H1 (cell line): ENCODE data around the gene ZNF750.

Experiments used
- ATF2 ChIP-seq: IDR thresholded peaks from 2 replicates; pipeline ENCODE4 v1.6.1; 2012; ENCODE audit warnings: low read length, inconsistent platforms
- EP300 ChIP-seq, 2 experiments: IDR thresholded peaks; 1 replicate in 1 of 2; 2 replicates in 1 of 2; pipeline ENCODE4 v1.6.1; 2011 to 2012; ENCODE audit warnings: low read depth in 2 of 2, low read length in 2 of 2, mild to moderate bottlenecking in 2 of 2, borderline replicate concordance in 1 of 2, inconsistent platforms in 1 of 2, moderate library complexity in 1 of 2
- PHF8 ChIP-seq: fragments of 200-600 bp; sonication (generic); conservative IDR thresholded peaks from 2 replicates; pipeline ENCODE4 v1.7.1; 2012; ENCODE audit warnings: low read depth, mild to moderate bottlenecking, inconsistent platforms, low read length, moderate library complexity
- POLR2A ChIP-seq, 2 experiments: IDR thresholded peaks; 1 replicate in 1 of 2; 2 replicates in 1 of 2; pipeline ENCODE4 v1.6.1; 2011; ENCODE audit warnings: low read depth in 2 of 2, low read length in 2 of 2, mild to moderate bottlenecking in 2 of 2; ENCODE audit errors: control extremely low read depth in 1 of 2
- POLR2AphosphoS5 ChIP-seq: IDR thresholded peaks from 2 replicates; pipeline ENCODE4 v1.6.1; 2011; ENCODE audit warnings: low read depth, low read length
- SIN3A ChIP-seq, 2 experiments: IDR thresholded peaks in 1 of 2; conservative IDR thresholded peaks in 1 of 2; 2 replicates each; pipeline ENCODE4 v1.6.1; 2011 to 2012; ENCODE audit warnings: low read length in 2 of 2, improper control_type of control experiment in 1 of 2, low read depth in 1 of 2, mild to moderate bottlenecking in 1 of 2
- SIX5 ChIP-seq: IDR thresholded peaks from 2 replicates; pipeline ENCODE4 v1.6.1; 2011; ENCODE audit warnings: mild to moderate bottlenecking, low read depth, low read length
- SP2 ChIP-seq: IDR thresholded peaks from 2 replicates; pipeline ENCODE4 v1.6.1; 2012; ENCODE audit warnings: mild to moderate bottlenecking, low read length, inconsistent platforms
- SRF ChIP-seq: IDR thresholded peaks from 2 replicates; pipeline ENCODE4 v1.6.1; 2011; ENCODE audit warnings: mild to moderate bottlenecking, low read depth, low read length, moderate library complexity
- YY1 ChIP-seq: IDR thresholded peaks from 2 replicates; pipeline ENCODE4 v1.6.1; 2011; ENCODE audit warnings: low read depth, mild to moderate bottlenecking, low read length
- TF ChIP-seq, protein P1 (sequence below), 3 experiments: IDR thresholded peaks; 1 replicate in 2 of 3; 2 replicates in 1 of 3; pipeline versions ENCODE4 v1.5.1 to v1.6.1; 2011; ENCODE audit warnings: low read length in 3 of 3, mild to moderate bottlenecking in 3 of 3, inconsistent platforms in 2 of 3, low read depth in 1 of 3, moderate library complexity in 1 of 3; ENCODE audit not compliant: insufficient read depth in 1 of 3; ENCODE audit errors: control extremely low read depth in 1 of 3
- TF ChIP-seq, protein P2 (sequence below): IDR thresholded peaks from 2 replicates; pipeline ENCODE4 v1.6.1; 2011; ENCODE audit warnings: low read depth, mild to moderate bottlenecking, low read length; ENCODE audit not compliant: insufficient read depth

DNA sequence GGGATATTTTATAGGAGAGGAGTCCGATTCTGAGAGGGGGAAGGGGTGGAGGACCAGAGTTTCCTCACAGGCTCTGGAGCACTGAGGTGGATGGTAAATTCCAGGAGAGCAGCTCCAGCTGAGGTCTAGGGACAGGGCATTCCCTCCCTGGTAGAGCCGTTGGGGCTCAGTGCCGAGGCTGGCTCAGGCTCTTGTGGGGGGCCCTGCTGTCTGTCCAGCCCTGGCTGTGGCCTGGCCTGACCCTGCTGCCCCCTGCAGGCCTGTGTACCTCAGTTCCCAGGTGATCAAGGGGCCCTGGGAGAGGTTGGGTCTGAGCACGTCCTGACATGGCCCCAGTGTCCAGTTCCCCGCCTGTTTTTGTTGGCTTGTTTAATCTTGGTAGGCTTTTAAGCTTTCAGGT is 16.8 kb downstream of the ZNF750 start:
- no peak for TF ChIP-seq SIN3A (conservative IDR thresholded peaks at IDR 0.05 in 1 of 2, IDR thresholded peaks at IDR 0.05 in 1 of 2; ENCODE audit: low read depth in 1 of 2, low read length in 2 of 2)
- TF ChIP-seq, protein P1, sequence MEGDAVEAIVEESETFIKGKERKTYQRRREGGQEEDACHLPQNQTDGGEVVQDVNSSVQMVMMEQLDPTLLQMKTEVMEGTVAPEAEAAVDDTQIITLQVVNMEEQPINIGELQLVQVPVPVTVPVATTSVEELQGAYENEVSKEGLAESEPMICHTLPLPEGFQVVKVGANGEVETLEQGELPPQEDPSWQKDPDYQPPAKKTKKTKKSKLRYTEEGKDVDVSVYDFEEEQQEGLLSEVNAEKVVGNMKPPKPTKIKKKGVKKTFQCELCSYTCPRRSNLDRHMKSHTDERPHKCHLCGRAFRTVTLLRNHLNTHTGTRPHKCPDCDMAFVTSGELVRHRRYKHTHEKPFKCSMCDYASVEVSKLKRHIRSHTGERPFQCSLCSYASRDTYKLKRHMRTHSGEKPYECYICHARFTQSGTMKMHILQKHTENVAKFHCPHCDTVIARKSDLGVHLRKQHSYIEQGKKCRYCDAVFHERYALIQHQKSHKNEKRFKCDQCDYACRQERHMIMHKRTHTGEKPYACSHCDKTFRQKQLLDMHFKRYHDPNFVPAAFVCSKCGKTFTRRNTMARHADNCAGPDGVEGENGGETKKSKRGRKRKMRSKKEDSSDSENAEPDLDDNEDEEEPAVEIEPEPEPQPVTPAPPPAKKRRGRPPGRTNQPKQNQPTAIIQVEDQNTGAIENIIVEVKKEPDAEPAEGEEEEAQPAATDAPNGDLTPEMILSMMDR (IDR thresholded peaks at IDR 0.05; ENCODE audit: control extremely low read depth in 1 of 3, insufficient read depth in 1 of 3, low read depth in 1 of 3, low read length in 3 of 3): peak; percentile 53 to 67 (median 60)
- TF ChIP-seq SP2: no peak
- TF ChIP-seq PHF8: no peak
- TF ChIP-seq POLR2A (IDR thresholded peaks at IDR 0.05; ENCODE audit: control extremely low read depth in 1 of 2, low read depth in 2 of 2, low read length in 2 of 2): no peak
- TF ChIP-seq EP300 (IDR thresholded peaks at IDR 0.05; ENCODE audit: borderline replicate concordance in 1 of 2, low read depth in 2 of 2, low read length in 2 of 2): no peak
- no peak for TF ChIP-seq YY1
- no peak for TF ChIP-seq SRF
- TF ChIP-seq ATF2: no peak
- TF ChIP-seq, protein P2, sequence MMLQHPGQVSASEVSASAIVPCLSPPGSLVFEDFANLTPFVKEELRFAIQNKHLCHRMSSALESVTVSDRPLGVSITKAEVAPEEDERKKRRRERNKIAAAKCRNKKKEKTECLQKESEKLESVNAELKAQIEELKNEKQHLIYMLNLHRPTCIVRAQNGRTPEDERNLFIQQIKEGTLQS: no peak
- TF ChIP-seq SIX5: no peak
- no peak for TF ChIP-seq POLR2AphosphoS5
